Stimulated activated CD8-positive, alpha-beta memory T cell treated with anti-CD3 and anti-CD28 coated beads, Interleukin-4, amount 100 ng/mL, for 4 hours (primary cell): ENCODE results near the gene ANKUB1.

Experiments used
- DNase-seq, 2 donors: peaks; one replicate each; pipeline ENCODE4 v3.0.0-alpha.2; 2020; ENCODE audit warnings: low read depth in 2 of 2, low spot score in 1 of 2

Gene ANKUB1

DNA sequence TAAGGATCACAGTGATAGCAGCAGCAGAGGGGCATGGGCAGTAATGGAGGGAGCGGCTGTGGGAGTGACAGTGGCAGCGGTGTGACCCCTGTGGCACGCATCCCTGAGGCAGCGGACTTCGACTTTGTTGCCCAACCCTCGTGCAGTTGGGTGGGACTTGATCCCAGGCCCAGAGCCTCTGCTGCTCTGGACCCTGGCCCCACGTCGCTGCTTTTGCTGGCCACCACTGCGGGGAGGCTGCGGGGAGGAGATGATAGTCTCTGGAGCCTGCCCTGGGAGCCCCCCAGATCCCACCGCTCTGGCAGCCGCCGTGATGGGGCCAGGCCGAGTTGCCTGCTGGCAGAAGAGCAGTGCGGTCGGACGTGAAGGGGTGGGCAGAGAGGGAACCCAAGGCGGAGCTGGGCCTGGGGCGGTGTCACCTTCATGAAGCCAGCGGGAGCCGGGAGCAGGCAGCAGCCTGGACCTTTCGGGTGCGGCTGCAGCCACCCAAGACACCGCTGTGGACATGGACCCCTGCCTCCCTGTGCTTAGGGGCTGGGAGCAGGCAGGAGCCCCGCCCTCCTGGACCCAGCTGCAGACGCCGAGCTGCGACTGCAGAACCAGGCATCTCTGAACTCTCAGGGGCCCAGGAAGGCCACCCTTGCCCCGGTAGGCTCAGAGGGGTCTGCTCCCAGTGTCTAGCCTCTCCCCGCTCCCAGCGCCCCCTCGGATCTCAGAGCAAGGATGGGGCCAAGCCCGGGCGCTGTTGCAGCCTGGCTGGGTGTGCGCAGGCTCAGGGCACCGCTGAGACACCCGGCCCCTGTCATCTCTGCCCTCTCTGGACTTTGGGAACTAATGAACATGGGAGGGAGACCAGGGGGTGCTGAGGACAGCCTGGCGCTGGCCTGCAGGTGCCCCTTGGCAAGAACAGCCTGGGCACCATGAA lies 78.4 kb downstream of the ANKUB1 start:
- DNase-seq = no peak
